ENCODE results near the gene TMC3. TPM values are rescaled to one million over a fixed set of nuclear protein-coding genes. Genes with fewer than 3 reads are reported as not detected.

The TMC3 gene
- total RNA-seq, 6 experiments from 2014 or later, result 0.11 TPM; not detected in 5

DNA sequence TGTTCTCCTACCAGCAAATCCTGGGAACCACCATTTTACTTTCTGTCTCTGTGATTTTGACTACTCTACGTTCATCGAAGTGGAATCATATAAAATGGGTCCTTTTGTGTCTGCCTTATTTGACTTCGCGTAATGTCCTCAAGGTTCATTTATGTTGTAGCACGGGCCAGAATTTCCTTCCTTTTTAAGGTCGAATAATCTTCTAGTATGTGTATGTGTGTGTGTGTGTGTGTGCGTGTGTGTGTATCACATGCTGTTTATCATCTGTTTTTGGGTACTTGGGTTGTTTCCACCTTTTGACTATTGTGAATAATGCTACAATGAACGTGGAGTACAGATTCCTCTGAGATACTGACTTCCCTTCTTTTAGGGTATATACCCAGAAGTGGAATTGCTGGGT, 85.4 kb downstream of the TMC3 start:
- Histone ChIP-seq H3K9me3 (no peaks in the 10 kb centered on the region), H3K27me3 (no peaks in the 10 kb centered on the region), H3K4me3 (no peak overlapping the region), H3K4me1 (peaks cover 0 to 3% (median 1%) of the 10 kb centered on the region in 4 donors), H3K27ac (no peak overlapping the region), H3K36me3 (no peaks in the 10 kb centered on the region)
- 82% methylated on average over 8 of the region's 8 CpGs for WGBS (ENCODE audit: insufficient coverage, low coverage, low lambda C conversion rate, missing lambda C conversion rate)
- TF ChIP-seq POLR2A (IDR thresholded peaks at IDR 0.05), result no peak
- TF ChIP-seq, protein P1, sequence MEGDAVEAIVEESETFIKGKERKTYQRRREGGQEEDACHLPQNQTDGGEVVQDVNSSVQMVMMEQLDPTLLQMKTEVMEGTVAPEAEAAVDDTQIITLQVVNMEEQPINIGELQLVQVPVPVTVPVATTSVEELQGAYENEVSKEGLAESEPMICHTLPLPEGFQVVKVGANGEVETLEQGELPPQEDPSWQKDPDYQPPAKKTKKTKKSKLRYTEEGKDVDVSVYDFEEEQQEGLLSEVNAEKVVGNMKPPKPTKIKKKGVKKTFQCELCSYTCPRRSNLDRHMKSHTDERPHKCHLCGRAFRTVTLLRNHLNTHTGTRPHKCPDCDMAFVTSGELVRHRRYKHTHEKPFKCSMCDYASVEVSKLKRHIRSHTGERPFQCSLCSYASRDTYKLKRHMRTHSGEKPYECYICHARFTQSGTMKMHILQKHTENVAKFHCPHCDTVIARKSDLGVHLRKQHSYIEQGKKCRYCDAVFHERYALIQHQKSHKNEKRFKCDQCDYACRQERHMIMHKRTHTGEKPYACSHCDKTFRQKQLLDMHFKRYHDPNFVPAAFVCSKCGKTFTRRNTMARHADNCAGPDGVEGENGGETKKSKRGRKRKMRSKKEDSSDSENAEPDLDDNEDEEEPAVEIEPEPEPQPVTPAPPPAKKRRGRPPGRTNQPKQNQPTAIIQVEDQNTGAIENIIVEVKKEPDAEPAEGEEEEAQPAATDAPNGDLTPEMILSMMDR (IDR thresholded peaks at IDR 0.05), result no peak
- ATAC-seq (no peak), DNase-seq (no peak)
- intact Hi-C loops (cut with DNase I), result no loop called here

DNA sequence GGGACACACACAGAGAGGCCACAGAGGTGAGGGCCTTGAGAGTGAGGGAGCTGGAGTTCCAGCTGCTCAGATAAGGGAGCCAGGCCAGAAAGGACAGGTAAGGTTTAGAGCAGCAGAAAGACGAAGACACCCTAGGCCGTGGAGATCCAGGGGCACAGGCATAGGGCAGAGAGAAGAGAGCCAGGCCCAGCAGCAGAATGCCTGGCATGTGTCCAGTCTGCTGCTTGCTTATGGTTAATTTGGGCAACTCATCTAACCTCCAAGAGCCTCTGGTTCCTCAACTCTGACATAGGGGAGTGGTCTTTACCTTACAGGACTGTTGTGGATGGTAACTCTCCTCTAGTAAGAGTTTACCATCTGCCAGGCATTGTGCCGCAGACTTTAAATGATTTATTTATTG, 86.0 kb downstream of the TMC3 start:
- H3K9me3 ChIP-seq, result no peaks in the 10 kb centered on the region
- H3K4me3 ChIP-seq, result no peak overlapping the region
- H3K36me3 ChIP-seq, result no peaks in the 10 kb centered on the region
- peaks cover 0 to 3% (median 1%) of the 10 kb centered on the region in 4 donors for H3K4me1 ChIP-seq
- ATAC-seq (no peak), DNase-seq (no peak)
- intact Hi-C loops (cut with DNase I), result no loop called here
- no peak overlapping the region for H3K27ac ChIP-seq
- TF ChIP-seq, protein P1 (IDR thresholded peaks at IDR 0.05), result no peak
- TF ChIP-seq POLR2A (IDR thresholded peaks at IDR 0.05), result no peak
- no peaks in the 10 kb centered on the region for H3K27me3 ChIP-seq
- 83% methylated on average over 3 of the region's 3 CpGs for WGBS (ENCODE audit: insufficient coverage, low coverage, low lambda C conversion rate, missing lambda C conversion rate)

DNA sequence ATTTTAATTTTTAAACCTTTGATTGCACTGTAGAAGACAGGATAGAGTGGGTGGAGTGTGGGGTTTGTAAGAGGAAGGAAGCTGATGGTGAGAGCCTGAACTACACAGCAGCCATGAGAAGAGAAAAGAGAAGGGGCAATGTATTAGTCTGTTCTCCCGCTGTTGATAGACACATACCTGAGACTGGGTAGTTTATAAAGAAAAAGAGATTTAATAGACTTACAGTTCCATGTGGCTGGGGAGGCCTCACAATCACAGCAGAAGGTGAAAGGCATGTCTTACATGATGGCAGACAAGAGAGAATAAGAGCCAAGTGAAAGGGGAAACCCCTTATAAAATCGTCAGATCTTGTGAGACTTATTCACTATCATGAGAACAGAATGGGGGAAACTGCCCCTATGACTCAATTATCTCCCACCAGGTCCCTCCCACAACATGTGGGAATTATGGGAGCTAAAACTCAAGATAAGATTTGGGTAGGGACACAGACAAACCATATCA, 87.3 kb downstream of the TMC3 start:
- H3K27ac ChIP-seq, result no peak overlapping the region
- ATAC-seq (peak; percentile 33 to 54 (median 45)), DNase-seq (peak in 1 of 3 donors; percentile 18)
- H3K27me3 ChIP-seq, result no peaks in the 10 kb centered on the region
- intact Hi-C loops (cut with DNase I), result no loop called here
- no peaks in the 10 kb centered on the region for H3K36me3 ChIP-seq
- H3K4me3 ChIP-seq, result no peak overlapping the region
- TF ChIP-seq, protein P1 (IDR thresholded peaks at IDR 0.05), result no peak
- no peak for TF ChIP-seq POLR2A (IDR thresholded peaks at IDR 0.05)
- peaks cover 0 to 3% (median 1%) of the 10 kb centered on the region in 4 donors for H3K4me1 ChIP-seq
- WGBS (ENCODE audit: insufficient coverage, low coverage, low lambda C conversion rate, missing lambda C conversion rate), result 60% methylated on average over 2 of the region's 2 CpGs
- H3K9me3 ChIP-seq, result no peaks in the 10 kb centered on the region

DNA sequence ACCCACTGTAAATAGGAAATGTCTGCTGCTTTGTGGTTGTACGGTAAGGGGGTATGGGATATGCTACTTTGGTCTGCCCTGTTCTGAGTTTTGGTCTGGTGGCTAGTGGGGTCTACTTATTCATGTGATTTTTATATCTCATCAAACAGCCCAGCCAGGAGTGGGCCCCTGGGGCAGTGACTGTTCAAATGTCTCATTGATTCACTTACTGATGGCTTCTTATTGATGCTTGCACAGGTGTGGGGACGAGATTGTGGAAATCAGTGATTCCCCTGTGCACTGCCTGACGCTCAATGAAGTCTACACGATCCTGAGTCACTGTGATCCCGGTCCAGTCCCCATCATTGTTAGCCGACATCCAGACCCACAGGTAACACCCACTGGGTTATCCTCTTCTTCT, 88.6 kb downstream of the TMC3 start:
- H3K27ac ChIP-seq, result no peak overlapping the region
- intact Hi-C loops (cut with DNase I), result no loop called here
- TF ChIP-seq POLR2A (IDR thresholded peaks at IDR 0.05), result no peak
- TF ChIP-seq, protein P1 (IDR thresholded peaks at IDR 0.05), result no peak
- ATAC-seq (no peak), DNase-seq (peak in 1 of 3 donors; percentile 27)
- no peaks in the 10 kb centered on the region for H3K9me3 ChIP-seq
- WGBS (ENCODE audit: insufficient coverage, low coverage, low lambda C conversion rate, missing lambda C conversion rate), result 75% methylated on average over 2 of the region's 6 CpGs
- no peaks in the 10 kb centered on the region for H3K27me3 ChIP-seq
- H3K4me3 ChIP-seq, result no peak overlapping the region
- H3K36me3 ChIP-seq, result no peaks in the 10 kb centered on the region
- peaks cover 0 to 10% (median 4%) of the 10 kb centered on the region in 4 donors for H3K4me1 ChIP-seq
